Middle frontal gyrus (tissue), 1 donor: ENCODE data around the gene EPS8.
"Not testable (repeated sequence)": the region's sequence is repeated elsewhere in the genome, so short reads cannot be mapped to it uniquely, and the experiment has no call there.

ENCODE experiments used
- DNase-seq: peaks from one replicate; pipeline ENCODE4 v3.0.0-alpha.2; 2015; ENCODE audit warnings: low spot score; ENCODE audit errors: extremely low spot score

Gene EPS8

DNA sequence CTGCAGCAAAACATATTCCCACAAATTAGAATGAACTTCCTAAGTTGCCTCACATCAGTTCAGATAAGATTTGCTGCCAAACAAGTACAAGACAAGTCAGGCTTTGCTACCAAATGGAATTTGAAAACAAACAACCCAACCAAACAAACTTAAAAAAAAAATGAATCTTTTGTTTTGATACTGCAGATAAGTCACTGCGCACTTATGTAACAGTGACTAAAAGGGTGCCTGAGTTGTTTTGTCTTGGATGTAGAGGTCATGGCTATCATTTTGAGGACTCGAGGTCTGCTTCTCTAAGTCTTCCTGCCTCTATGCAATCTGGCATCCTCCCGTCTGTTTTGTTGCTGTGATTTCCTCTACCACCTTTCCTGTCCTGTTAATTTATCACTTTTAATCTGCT, 11.1 kb upstream of the EPS8 start:
- no peak for DNase-seq

DNA sequence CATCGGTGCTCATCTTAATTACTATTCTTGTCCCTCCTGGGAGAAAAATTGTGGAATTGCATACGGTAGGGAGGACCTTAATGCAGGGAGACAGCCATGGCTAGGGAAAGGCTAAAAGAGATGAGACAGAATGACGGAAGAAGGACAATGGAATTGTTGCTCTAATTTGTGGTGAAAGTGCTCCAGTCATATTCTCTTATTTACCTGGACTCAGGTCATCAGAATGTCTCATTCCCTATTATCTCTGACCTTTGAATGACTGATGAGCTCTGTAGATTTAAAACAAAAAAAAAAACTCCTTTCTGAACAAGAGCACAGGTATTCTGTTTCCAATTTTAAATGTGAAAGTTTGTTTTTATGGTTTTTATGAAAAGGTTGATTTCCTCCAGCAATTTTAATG, 8.6 kb upstream of the EPS8 start:
- no peak for DNase-seq

DNA sequence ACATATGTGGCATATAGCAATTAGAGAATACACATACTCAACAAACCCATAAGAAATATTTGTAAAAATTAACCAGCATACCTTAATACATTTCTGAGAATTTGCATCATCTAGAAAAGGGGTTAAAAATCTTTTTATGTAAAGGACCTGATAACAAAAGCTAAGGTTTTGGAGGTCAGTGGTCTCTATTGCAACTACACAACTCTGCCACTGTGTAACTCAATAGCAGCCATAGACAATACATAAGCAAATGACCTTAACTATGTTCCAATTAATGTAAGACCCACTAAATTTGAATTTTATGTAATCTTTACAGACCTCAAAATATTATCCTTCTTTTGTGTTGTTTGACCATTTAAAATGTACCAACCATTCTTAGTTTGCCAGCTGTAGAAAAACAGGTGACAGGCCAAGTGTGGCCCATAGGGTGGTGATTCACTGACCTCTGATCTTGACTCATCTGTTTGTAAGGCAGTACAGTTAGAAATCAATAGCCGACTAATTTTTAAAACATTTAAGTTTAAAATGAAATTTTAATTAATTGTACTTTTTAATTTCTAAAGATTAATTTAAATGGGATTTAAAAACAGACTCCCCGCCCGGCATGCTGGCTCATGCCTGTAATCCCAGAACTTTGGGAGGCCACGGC, 7.4 kb upstream of the EPS8 start:
- DNase-seq: no peak

DNA sequence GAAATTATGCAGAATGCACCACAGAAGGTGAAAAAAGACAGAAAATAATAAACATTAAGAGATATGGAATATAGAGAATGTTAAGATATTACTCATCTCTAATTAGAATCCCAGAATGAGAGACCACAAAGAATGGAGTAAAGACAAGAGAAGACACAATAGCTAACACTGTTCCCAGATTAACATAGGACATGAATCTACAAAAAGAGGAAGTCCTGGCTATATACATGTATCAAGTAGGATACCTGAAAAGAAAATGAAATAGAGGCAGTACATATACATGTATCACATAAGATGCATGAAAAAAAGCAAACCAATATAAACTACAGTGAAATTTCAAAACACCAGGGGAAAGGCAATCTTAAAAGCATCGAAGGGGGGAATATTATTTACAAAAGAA, 5.6 kb upstream of the EPS8 start:
- no peak for DNase-seq

DNA sequence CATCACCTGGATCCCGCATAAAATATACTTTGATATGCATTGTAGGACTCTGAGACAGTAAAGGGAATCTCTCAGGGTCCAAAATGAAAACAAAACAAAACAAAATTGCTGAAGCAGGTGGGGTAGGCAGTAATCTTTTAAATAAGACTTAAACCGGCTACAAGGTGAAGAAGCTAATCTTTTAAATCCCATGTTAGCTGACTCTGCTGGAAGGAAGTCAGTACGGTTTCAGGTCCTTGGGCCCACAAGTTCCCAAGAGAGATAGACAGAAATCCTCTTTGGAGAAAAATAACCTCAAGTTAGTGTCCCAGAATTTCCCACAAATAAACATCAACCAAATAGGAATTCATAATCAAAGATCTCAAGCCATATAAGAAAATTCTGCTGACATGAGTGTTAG, 5.0 kb upstream of the EPS8 start:
- DNase-seq: no peak

- DNase-seq: no peak
Measured at GRCh38 chr12:15788233-15789219, 662 bp downstream of the EPS8 start.

- no peak for DNase-seq
Measured at GRCh38 chr12:15787778-15788177, 1.4 kb downstream of the EPS8 start.

GRCh38 chr12:15786772-15787171, 2.4 kb downstream of the EPS8 start:
- DNase-seq: no peak

DNA sequence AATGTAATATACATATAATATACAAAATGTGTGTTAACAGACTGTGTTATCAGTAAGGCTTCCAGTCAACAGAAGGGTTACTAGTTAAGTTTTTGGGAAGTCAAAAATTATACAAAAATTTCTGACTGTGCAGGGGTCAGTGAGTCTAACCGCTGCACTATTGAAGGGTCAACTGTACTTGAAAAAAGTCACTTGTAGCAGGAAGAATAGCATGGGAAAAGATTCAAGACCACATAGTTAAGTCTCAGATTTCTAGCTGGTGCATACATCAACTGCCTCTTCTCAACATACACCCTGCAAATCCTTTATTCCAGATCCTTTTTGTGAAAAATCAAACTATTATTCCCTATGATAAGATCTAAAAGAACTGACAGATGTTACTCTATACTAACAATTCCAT, 5.9 kb downstream of the EPS8 start:
- no peak for DNase-seq

DNA sequence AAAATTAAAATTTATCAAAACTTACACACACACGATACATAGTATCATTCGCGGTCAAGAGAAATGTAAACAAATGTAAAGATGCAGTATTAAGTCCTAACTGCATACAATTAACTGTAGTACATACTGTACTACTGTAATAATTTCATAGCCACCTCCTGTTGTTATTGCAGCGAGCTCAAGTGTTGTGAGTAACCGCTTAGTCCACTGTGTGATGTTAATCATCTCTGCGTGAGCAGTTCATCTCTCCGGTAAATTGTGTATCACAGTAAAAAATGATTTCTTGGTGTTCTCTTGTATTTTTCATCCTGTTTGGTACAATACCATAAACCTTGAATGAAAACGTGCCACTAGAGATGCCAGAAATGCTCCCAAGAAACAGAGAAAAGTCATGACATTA, 6.5 kb downstream of the EPS8 start:
- DNase-seq: no peak

DNA sequence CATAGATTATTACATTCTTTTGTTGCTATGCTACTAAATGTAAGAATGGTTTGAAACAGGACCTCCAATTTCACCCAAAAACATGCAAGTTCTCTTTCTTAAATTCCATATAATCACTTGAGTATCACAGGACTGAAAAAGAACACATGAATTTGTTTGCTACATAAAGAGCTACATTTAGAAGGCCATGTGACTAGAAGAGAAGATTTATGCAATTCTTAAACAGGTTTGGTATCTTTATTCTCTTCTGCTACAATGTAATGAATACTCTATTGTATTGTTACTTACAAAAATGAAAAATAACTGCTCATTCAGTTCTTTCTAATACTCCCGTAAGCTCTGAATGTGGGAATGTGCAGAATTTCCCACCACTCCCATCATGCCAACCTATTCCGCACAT, 9.3 kb downstream of the EPS8 start:
- no peak for DNase-seq

DNA sequence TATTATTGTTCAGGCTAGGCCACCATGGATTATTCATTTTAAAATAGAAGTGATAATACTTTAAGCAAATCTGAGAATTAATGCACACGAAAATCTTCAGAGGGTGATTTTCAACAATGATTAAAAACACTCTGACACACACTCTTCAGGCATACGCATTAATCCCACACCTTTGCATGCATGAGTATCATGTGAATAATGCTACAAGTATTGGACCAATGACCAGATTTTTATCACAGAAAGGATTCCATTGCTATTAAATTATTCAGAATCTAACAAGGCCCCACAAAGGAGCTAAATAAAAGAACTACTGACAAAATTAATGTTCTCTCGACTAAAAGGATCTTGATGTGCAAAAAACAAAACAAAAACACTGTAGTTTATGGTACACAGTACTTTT, 11.1 kb downstream of the EPS8 start:
- no peak for DNase-seq

DNA sequence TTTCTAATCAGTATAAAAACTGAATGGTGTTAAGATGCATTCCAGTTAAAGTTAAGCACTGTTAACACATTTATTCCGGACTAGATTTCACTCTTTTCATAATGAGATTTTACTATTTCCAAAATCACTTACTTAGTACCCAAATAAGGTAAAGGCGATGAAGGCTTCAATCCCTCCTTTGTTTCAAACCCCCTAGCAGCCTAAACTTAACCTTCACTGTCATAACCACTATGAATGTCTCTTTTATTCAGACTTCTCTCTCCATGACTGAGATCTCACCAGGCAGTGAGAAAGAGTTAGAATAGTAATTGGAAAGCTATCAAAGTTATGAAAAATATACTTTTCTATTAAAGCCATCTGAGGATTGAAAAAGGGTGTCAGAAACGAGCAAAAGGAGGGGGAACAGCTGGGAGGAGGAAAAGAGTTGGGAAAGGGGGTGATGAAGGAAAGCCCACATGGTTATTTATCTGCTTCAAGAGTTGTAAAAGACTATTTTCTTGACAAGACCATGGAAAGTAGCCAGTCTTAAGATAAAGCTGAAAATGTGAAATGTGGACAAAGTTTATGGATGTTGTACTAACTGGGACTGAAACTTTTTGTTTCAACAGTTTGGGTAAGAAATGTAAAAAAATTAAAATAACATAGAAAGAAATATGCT, 11.7 kb downstream of the EPS8 start:
- DNase-seq: no peak

DNA sequence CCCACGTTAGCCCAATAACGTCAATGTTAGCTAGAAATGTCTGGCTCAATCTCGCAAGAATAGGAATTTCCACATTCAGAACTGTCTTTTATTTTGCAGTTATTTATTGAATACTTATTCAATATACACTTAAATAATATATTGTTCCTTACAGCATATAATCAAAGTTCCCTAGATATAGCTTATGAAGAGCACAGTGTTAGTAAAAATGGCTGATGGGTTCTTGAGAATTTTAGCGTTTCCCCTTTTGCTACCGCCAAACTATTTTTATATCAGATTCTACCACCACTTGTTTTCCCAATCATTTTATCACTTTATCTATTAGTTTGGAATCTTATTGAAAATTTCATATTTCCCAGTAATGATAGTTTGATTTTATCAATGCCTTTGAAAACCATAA, 12.7 kb downstream of the EPS8 start:
- no peak for DNase-seq

DNA sequence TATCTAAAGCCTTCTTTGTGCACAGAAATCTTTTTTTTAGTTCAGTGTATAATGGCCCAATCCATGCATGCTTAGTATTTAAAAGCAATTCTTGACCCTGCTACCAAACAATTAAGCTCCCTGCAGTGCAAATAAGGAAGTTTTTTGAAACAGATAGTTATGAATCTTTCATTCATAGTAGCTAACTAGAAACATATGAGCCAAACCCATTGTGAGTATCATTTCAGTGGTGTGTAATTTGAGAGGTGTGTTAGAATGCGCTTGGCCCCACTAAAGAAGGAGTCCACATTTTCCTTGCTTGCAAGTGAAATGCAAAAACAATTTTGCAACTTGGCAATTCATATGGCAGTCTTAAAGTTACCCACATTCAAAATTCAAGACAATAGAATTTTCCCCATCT, 14.4 kb downstream of the EPS8 start:
- DNase-seq: no peak

- no peak for DNase-seq
Measured at GRCh38 chr12:15772405-15773018, 16.7 kb downstream of the EPS8 start.

GRCh38 chr12:15770581-15770980, 18.6 kb downstream of the EPS8 start:
- DNase-seq: no peak

GRCh38 chr12:15770021-15770420, 19.2 kb downstream of the EPS8 start:
- no peak for DNase-seq

- no peak for DNase-seq
Measured at GRCh38 chr12:15769586-15769985, 19.6 kb downstream of the EPS8 start.

GRCh38 chr12:15767301-15767700, 21.9 kb downstream of the EPS8 start:
- no peak for DNase-seq

- DNase-seq: no peak
Measured at GRCh38 chr12:15763328-15763727, 25.9 kb downstream of the EPS8 start.

DNA sequence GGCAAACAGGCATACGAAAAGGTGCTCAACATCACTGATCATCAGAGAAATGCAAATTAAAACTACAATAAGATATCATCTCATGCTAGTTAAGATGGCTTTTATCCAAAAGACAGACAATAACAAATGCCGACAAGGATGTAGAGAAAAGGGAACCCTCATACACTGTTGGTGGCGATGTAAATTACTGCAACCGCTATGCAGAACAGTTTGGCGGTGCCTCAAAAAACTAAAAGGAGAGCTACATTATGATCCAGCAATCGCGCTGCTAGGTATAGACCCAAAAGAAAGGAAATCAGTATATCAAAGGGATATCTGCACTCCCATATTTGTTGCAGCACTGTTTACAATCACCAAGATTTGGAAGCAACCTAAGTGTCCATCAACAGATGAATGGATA, 27.0 kb downstream of the EPS8 start:
- DNase-seq: not testable (repeated sequence)
